GM12878 (cell line): Measurements from ENCODE around the gene SYNPR. TPM values are rescaled to one million over a fixed set of nuclear protein-coding genes. Genes with fewer than 3 reads are reported as not detected.

ENCODE experiments used
- ATAC-seq: fragments of 200-7000 bp; cut with Tn5 transposase; 3 replicates; pipeline ENCODE4 v1.9.1; 2020; ENCODE audit warnings: mild to moderate bottlenecking, moderate library complexity
- BruUV-seq: library from RNA; stranded (reverse); fragments of 400-500 nt; replicated peaks from 2 replicates; lab custom pipeline; 2021; lab: Mats Ljungman, UMichigan
- CTCF ChIA-PET: fragments of 300-600 bp; sonication (Branson Sonifier 250); formaldehyde crosslinking; extraction: SDS; loops from one replicate; lab custom pipeline; 2021; ENCODE audit warnings: inconsistent platforms; lab: Yijun Ruan, JAX
- POLR2A ChIA-PET: fragments of 350-600 bp; formaldehyde crosslinking; extraction: SDS; loops from one replicate; lab custom pipeline; 2021; ENCODE audit warnings: inconsistent platforms; lab: Charles Lee
- RAD21 ChIA-PET: fragments of 300-600 bp; sonication (Branson Sonifier 250); formaldehyde crosslinking; loops from one replicate; lab custom pipeline; 2023; ENCODE audit warnings: antibody characterized with exemption; ENCODE audit not compliant: unreplicated experiment; lab: Charles Lee
- SMC1A ChIA-PET: fragments of 300-600 bp; sonication (Branson Sonifier 250); formaldehyde crosslinking; loops from one replicate; lab custom pipeline; 2023; ENCODE audit not compliant: unreplicated experiment, uncharacterized antibody; lab: Charles Lee
- DNase-seq: peaks from one replicate; pipeline ENCODE4 v3.0.0-alpha.2; 2011; ENCODE audit warnings: low read depth, low spot score
- FAIRE-seq: peaks from 3 replicates; lab custom pipeline; 2011; peaks lifted over from hg19 to GRCh38; lab: Jason Lieb, UNC
- H2AFZ ChIP-seq: 2 replicates; pipeline ENCODE4 v1.6.0; 2011; ENCODE audit warnings: low read depth, low read length, control low read depth; ENCODE audit not compliant: control insufficient read depth
- H3K27ac ChIP-seq: 2 replicates; pipeline ENCODE4 v1.5.1; 2011; ENCODE audit warnings: control low read depth; ENCODE audit not compliant: control insufficient read depth, insufficient read depth
- H3K27me3 ChIP-seq, 2 experiments: replicated peaks in 1 of 2; 2 replicates each; pipeline versions ENCODE4 v1.6.0 to v1.6.1; 2011; ENCODE audit warnings: low read length in 1 of 2; ENCODE audit not compliant: control insufficient read depth in 2 of 2, insufficient read depth in 2 of 2
- H3K36me3 ChIP-seq, 2 experiments: 2 replicates each; pipeline ENCODE4 v1.5.1; 2011; ENCODE audit warnings: low read length in 1 of 2; ENCODE audit not compliant: control insufficient read depth in 2 of 2, insufficient read depth in 2 of 2
- H3K4me1 ChIP-seq: 2 replicates; pipeline ENCODE4 v1.6.1; 2011; ENCODE audit warnings: mild to moderate bottlenecking, low read length, moderate library complexity, mixed read lengths; ENCODE audit not compliant: control insufficient read depth, insufficient read depth
- H3K4me2 ChIP-seq: 2 replicates; pipeline ENCODE4 v1.6.0; 2011; ENCODE audit warnings: control low read depth; ENCODE audit not compliant: control insufficient read depth, insufficient read depth
- H3K4me3 ChIP-seq: fragments of 200-600 bp; sonication (generic); 2 replicates; pipeline ENCODE4 v1.5.1; 2016
- H3K79me2 ChIP-seq: 2 replicates; pipeline ENCODE4 v1.6.0; 2011; ENCODE audit warnings: low read length; ENCODE audit not compliant: control insufficient read depth, insufficient read depth
- H3K9ac ChIP-seq: 2 replicates; pipeline ENCODE4 v1.8.0; 2011; ENCODE audit warnings: low read length, control low read depth, mixed read lengths; ENCODE audit not compliant: control insufficient read depth, insufficient read depth
- H3K9me3 ChIP-seq: replicated peaks from 3 replicates; pipeline ENCODE4 v1.5.1; 2011; ENCODE audit warnings: mild to moderate bottlenecking, low read length; ENCODE audit not compliant: control insufficient read depth, insufficient read depth
- H4K20me1 ChIP-seq: 2 replicates; pipeline ENCODE4 v1.6.0; 2011; ENCODE audit not compliant: control insufficient read depth, insufficient read depth
- BHLHE40 ChIP-seq, 2 experiments: fragments of 450-650 bp in 1 of 2; IDR thresholded peaks; 2 replicates each; pipeline ENCODE4 v1.6.1; 2011 to 2017; ENCODE audit warnings: low read depth in 2 of 2, borderline replicate concordance in 1 of 2, improper control_type of control experiment in 1 of 2, low read length in 1 of 2, mild to moderate bottlenecking in 1 of 2
- CHD1 ChIP-seq: IDR thresholded peaks from 2 replicates; pipeline ENCODE4 v1.6.1; 2012; ENCODE audit warnings: low read depth, low read length, improper control_type of control experiment
- POLR2AphosphoS5 ChIP-seq: IDR thresholded peaks from 2 replicates; pipeline ENCODE4 v1.6.1; 2011; ENCODE audit warnings: mild to moderate bottlenecking, low read length, inconsistent platforms
- SUZ12 ChIP-seq: fragments of 200-600 bp; sonication (generic); IDR thresholded peaks from one replicate; pipeline ENCODE4 v1.6.1; 2018; ENCODE audit warnings: antibody characterized with exemption, mild to moderate bottlenecking; ENCODE audit not compliant: unreplicated experiment
- ZNF217 ChIP-seq: fragments of 450-650 bp; IDR thresholded peaks from 2 replicates; pipeline ENCODE4 v1.6.1; 2017; ENCODE audit warnings: antibody characterized with exemption, mild to moderate bottlenecking
- in situ Hi-C: fragments of 300-500 bp; cut with MboI; formaldehyde crosslinking; loops from 9 replicates; pipeline ENCODE4 v1.14.3; 2018; ENCODE audit warnings: mixed read lengths
- intact Hi-C: fragments of 100-400 bp; cut with micrococcal nuclease; formaldehyde crosslinking; loops from one replicate; pipeline ENCODE4 v1.14.2; 2022; ENCODE audit not compliant: unreplicated experiment
- polyA plus RNA-seq, 11 experiments: library from polyadenylated mRNA; depleted of rRNA in 4 of 11; unstranded in 6 of 11; stranded (reverse) in 5 of 11; fragments of >200 nt; fragmentation: Nextera tagmentation in 4 of 11; fragmentation: Illumina TruSeq in 1 of 11; extraction: Ambion mirVana in 4 of 11; extraction: Trizol in 1 of 11; gene quantifications; 1 replicate in 1 of 11; 2 replicates in 10 of 11; pipeline versions ENCODE4 v1.2.1 to v1.2.3, GENCODE V29; 2011 to 2016; ENCODE audit warnings: inconsistent platforms in 2 of 11, missing spikeins in 2 of 11, low read depth in 1 of 11
- small RNA-seq: library from RNA; depleted of rRNA; stranded (forward); fragments of <200 nt; gene quantifications from one replicate; pipeline ENCODE3, GENCODE V24; 2014
- total RNA-seq, 4 experiments: library from RNA; depleted of rRNA in 3 of 4; stranded (reverse); fragments of >200 nt in 3 of 4; fragmentation: Illumina TruSeq in 1 of 4; extraction: Trizol in 1 of 4; gene quantifications; 2 replicates each; pipeline versions ENCODE4 v1.2.1 to v1.2.3, GENCODE V29; 2013 to 2021
- TF ChIP-seq, protein P1 (sequence below): IDR thresholded peaks from 2 replicates; pipeline ENCODE4 v1.6.1; 2012; ENCODE audit warnings: low read depth, low read length, improper control_type of control experiment
- TF ChIP-seq, protein P2 (sequence below): fragments of 450-650 bp; formaldehyde crosslinking; IDR thresholded peaks from 2 replicates; pipeline ENCODE4 v1.4.0; 2020; ENCODE audit warnings: mild to moderate bottlenecking, moderate library complexity

SYNPR gene
- total and polyA plus RNA-seq, 10 of the 15 experiments (the other 5 are each of a cell fraction or from before 2014, with no cell fraction given): not detected

GRCh38 chr3:63662500-63662899 lies 384.4 kb downstream of the SYNPR start:
- Histone ChIP-seq H2AFZ (no peak overlapping the region), H3K9me3 (no peaks in the 10 kb centered on the region), H3K4me3 (no peak overlapping the region), H3K27me3 (no peaks in the 10 kb centered on the region), H4K20me1 (no peaks in the 10 kb centered on the region), H3K4me1 (no peaks in the 10 kb centered on the region), H3K36me3 (no peaks in the 10 kb centered on the region), H3K4me2 (no peak overlapping the region), H3K79me2 (no peaks in the 10 kb centered on the region), H3K9ac (no peak overlapping the region), H3K27ac (no peak overlapping the region)
- ChIA-PET RAD21 (no interaction called here), SMC1A (interaction anchor here (1.1 kb wide), 1 partner anchor 312 kb away, joined by 3 read pairs; no protein-coding TSS in a partner anchor), POLR2A (no interaction called here), CTCF (interaction anchor here (0.7 kb wide), 1 partner anchor 11 kb away, joined by 3 read pairs; no protein-coding TSS in a partner anchor)
- DNase-seq (no peak), FAIRE-seq (no peak), ATAC-seq (no peak)
- intact Hi-C loops: no loop called here
- BruUV-seq: no TSS peak
- TF ChIP-seq SUZ12 (no peak), BHLHE40 (IDR thresholded peaks at IDR 0.05; ENCODE audit: borderline replicate concordance in 1 of 2, low read depth in 2 of 2, low read length in 1 of 2) (no peak), POLR2AphosphoS5 (no peak), CHD1 (no peak), ZNF217 (no peak)
- TF ChIP-seq, protein P1, sequence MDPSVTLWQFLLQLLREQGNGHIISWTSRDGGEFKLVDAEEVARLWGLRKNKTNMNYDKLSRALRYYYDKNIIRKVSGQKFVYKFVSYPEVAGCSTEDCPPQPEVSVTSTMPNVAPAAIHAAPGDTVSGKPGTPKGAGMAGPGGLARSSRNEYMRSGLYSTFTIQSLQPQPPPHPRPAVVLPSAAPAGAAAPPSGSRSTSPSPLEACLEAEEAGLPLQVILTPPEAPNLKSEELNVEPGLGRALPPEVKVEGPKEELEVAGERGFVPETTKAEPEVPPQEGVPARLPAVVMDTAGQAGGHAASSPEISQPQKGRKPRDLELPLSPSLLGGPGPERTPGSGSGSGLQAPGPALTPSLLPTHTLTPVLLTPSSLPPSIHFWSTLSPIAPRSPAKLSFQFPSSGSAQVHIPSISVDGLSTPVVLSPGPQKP: no peak
- TF ChIP-seq, protein P2, sequence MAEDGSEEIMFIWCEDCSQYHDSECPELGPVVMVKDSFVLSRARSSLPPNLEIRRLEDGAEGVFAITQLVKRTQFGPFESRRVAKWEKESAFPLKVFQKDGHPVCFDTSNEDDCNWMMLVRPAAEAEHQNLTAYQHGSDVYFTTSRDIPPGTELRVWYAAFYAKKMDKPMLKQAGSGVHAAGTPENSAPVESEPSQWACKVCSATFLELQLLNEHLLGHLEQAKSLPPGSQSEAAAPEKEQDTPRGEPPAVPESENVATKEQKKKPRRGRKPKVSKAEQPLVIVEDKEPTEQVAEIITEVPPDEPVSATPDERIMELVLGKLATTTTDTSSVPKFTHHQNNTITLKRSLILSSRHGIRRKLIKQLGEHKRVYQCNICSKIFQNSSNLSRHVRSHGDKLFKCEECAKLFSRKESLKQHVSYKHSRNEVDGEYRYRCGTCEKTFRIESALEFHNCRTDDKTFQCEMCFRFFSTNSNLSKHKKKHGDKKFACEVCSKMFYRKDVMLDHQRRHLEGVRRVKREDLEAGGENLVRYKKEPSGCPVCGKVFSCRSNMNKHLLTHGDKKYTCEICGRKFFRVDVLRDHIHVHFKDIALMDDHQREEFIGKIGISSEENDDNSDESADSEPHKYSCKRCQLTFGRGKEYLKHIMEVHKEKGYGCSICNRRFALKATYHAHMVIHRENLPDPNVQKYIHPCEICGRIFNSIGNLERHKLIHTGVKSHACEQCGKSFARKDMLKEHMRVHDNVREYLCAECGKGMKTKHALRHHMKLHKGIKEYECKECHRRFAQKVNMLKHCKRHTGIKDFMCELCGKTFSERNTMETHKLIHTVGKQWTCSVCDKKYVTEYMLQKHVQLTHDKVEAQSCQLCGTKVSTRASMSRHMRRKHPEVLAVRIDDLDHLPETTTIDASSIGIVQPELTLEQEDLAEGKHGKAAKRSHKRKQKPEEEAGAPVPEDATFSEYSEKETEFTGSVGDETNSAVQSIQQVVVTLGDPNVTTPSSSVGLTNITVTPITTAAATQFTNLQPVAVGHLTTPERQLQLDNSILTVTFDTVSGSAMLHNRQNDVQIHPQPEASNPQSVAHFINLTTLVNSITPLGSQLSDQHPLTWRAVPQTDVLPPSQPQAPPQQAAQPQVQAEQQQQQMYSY: no peak
- in situ Hi-C loops: no loop called here

Small RNA genes lying within 50 kb of the gene (small RNA-seq; reads per million reads assigned to genes)
- gene RNA5SP134: 0.94 reads per million, percentile 29 among the genes with 10 or more reads in this experiment
